Measurements from ENCODE around the gene ZNF580. TPM values are rescaled to one million over a fixed set of nuclear protein-coding genes. Genes with fewer than 3 reads are reported as not detected.

The ZNF580 gene
- total and polyA plus RNA-seq, 2 of the 8 experiments (the other 6 are each of a cell fraction or from before 2014, with no cell fraction given): 12.0 to 24.6 TPM

DNA sequence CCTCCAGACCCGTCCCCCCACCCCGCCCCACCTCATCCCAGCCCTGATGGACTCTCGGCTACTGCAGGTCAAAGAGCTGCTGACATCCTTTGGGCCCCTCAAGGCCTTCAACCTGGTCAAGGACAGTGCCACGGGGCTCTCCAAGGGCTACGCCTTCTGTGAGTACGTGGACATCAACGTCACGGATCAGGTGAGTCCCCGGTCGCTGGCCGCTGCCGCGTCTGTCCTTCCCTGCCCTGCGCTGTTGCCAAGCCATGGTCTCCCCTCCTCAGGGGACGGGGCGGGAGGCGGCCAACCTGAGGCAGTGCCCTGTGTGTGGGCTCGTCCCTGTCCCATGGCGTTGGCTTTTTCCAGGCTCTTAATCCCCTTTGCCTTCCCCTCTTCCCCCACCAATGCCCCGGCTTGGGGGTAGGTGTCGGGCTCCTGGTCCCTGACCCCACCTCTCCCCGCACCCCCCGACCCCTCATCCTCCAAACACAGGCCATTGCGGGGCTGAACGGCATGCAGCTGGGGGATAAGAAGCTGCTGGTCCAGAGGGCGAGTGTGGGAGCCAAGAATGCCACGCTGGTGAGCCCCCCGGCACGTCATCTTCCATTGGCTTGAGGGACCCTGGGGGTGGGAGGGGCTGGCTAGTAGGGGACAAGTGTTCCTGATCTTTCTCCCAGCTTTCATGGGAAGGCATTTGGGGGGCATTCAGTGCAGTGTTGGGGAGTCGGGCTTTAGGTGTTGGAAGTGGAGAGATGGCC lies 28.0 kb downstream of the ZNF580 start (continued):
- TF ChIP-seq RNF2 (IDR thresholded peaks at IDR 0.05; ENCODE audit: borderline replicate concordance, low read depth, low read length, missing control alignments, poor library complexity, severe bottlenecking) (no peak), ASH2L (IDR thresholded peaks at IDR 0.05; ENCODE audit: low read length) (no peak), NRF1 (IDR thresholded peaks at IDR 0.05; ENCODE audit: low read depth, low read length) (no peak), POLR2AphosphoS5 (IDR thresholded peaks at IDR 0.05; ENCODE audit: low read depth, low read length) (no peak), RBBP5 (IDR thresholded peaks at IDR 0.05; ENCODE audit: borderline replicate concordance, low read depth, low read length) (no peak), TAF1 (IDR thresholded peaks at IDR 0.05; ENCODE audit: low read depth, low read length) (no peak), CHD2 (IDR thresholded peaks at IDR 0.05; ENCODE audit: low read length) (no peak)
- TF ChIP-seq, protein P1, sequence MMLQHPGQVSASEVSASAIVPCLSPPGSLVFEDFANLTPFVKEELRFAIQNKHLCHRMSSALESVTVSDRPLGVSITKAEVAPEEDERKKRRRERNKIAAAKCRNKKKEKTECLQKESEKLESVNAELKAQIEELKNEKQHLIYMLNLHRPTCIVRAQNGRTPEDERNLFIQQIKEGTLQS (IDR thresholded peaks at IDR 0.05; ENCODE audit: insufficient read depth, low read depth, low read length): no peak
- TF ChIP-seq, protein P2, sequence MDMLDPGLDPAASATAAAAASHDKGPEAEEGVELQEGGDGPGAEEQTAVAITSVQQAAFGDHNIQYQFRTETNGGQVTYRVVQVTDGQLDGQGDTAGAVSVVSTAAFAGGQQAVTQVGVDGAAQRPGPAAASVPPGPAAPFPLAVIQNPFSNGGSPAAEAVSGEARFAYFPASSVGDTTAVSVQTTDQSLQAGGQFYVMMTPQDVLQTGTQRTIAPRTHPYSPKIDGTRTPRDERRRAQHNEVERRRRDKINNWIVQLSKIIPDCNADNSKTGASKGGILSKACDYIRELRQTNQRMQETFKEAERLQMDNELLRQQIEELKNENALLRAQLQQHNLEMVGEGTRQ (IDR thresholded peaks at IDR 0.05; ENCODE audit: low read length): no peak

All from H1 (cell line).